HG03196 (cell line): ENCODE results near the gene LRRC53.

ENCODE experiments used
- ATAC-seq: cut with Tn5 transposase; IDR thresholded peaks from one replicate; pipeline ENCODE4 v1.9.1; 2021; ENCODE audit not compliant: unreplicated experiment

The LRRC53 gene

GRCh38 chr1:74504125-74504932 is 8.1 kb downstream of the LRRC53 start:
- peak; percentile 78 for ATAC-seq

GRCh38 chr1:74502858-74503257 is 9.6 kb downstream of the LRRC53 start:
- ATAC-seq = no peak

GRCh38 chr1:74502432-74502831 is 10.0 kb downstream of the LRRC53 start:
- no peak for ATAC-seq

- ATAC-seq = no peak
Observed at GRCh38 chr1:74498901-74499300, 13.5 kb downstream of the LRRC53 start.

- ATAC-seq = no peak
Observed at GRCh38 chr1:74496669-74497068, 15.7 kb downstream of the LRRC53 start.

GRCh38 chr1:74486036-74486435 is 26.4 kb downstream of the LRRC53 start:
- no peak for ATAC-seq

GRCh38 chr1:74485622-74486021 is 26.8 kb downstream of the LRRC53 start:
- no peak for ATAC-seq

GRCh38 chr1:74481607-74482006 is 30.8 kb downstream of the LRRC53 start:
- ATAC-seq = no peak

GRCh38 chr1:74480068-74480467 is 32.3 kb downstream of the LRRC53 start:
- no peak for ATAC-seq

GRCh38 chr1:74478979-74479378 is 33.4 kb downstream of the LRRC53 start:
- ATAC-seq = no peak

- ATAC-seq = no peak
Observed at GRCh38 chr1:74474585-74474984, 37.8 kb downstream of the LRRC53 start.

- ATAC-seq = no peak
Observed at GRCh38 chr1:74471470-74471869, 40.9 kb downstream of the LRRC53 start.

GRCh38 chr1:74470936-74471335 is 41.5 kb downstream of the LRRC53 start:
- ATAC-seq = no peak

GRCh38 chr1:74470251-74470650 is 42.2 kb downstream of the LRRC53 start:
- ATAC-seq = no peak

- ATAC-seq = no peak
Observed at GRCh38 chr1:74468982-74469603, 43.3 kb downstream of the LRRC53 start.

GRCh38 chr1:74467786-74468377 is 44.5 kb downstream of the LRRC53 start:
- ATAC-seq = no peak

- no peak for ATAC-seq
Observed at GRCh38 chr1:74465193-74465681, 47.2 kb downstream of the LRRC53 start.

GRCh38 chr1:74464037-74464436 is 48.4 kb downstream of the LRRC53 start:
- ATAC-seq = no peak

- ATAC-seq = peak; percentile 90
Observed at GRCh38 chr1:74463333-74463988, 49.0 kb downstream of the LRRC53 start.

- no peak for ATAC-seq
Observed at GRCh38 chr1:74457253-74457652, 55.2 kb downstream of the LRRC53 start.

- ATAC-seq = no peak
Observed at GRCh38 chr1:74455390-74455789, 57.0 kb downstream of the LRRC53 start.
